GM12878 (cell line): ENCODE data around the gene CRACDL. TPM values are rescaled to one million over a fixed set of nuclear protein-coding genes. Genes with fewer than 3 reads are reported as not detected.

Experiments
- ATAC-seq: fragments of 200-7000 bp; cut with Tn5 transposase; 3 replicates; pipeline ENCODE4 v1.9.1; 2020; ENCODE audit warnings: mild to moderate bottlenecking, moderate library complexity
- BruUV-seq: library from RNA; stranded (reverse); fragments of 400-500 nt; replicated peaks from 2 replicates; lab custom pipeline; 2021; lab: Mats Ljungman, UMichigan
- CTCF ChIA-PET: fragments of 300-600 bp; sonication (Branson Sonifier 250); formaldehyde crosslinking; extraction: SDS; loops from one replicate; lab custom pipeline; 2021; ENCODE audit warnings: inconsistent platforms; lab: Yijun Ruan, JAX
- POLR2A ChIA-PET: fragments of 350-600 bp; formaldehyde crosslinking; extraction: SDS; loops from one replicate; lab custom pipeline; 2021; ENCODE audit warnings: inconsistent platforms; lab: Charles Lee
- RAD21 ChIA-PET: fragments of 300-600 bp; sonication (Branson Sonifier 250); formaldehyde crosslinking; loops from one replicate; lab custom pipeline; 2023; ENCODE audit warnings: antibody characterized with exemption; ENCODE audit not compliant: unreplicated experiment; lab: Charles Lee
- SMC1A ChIA-PET: fragments of 300-600 bp; sonication (Branson Sonifier 250); formaldehyde crosslinking; loops from one replicate; lab custom pipeline; 2023; ENCODE audit not compliant: unreplicated experiment, uncharacterized antibody; lab: Charles Lee
- DNase-seq: peaks from one replicate; pipeline ENCODE4 v3.0.0-alpha.2; 2011; ENCODE audit warnings: low read depth, low spot score
- FAIRE-seq: peaks from 3 replicates; lab custom pipeline; 2011; peaks lifted over from hg19 to GRCh38; lab: Jason Lieb, UNC
- H2AFZ ChIP-seq: 2 replicates; pipeline ENCODE4 v1.6.0; 2011; ENCODE audit warnings: low read depth, low read length, control low read depth; ENCODE audit not compliant: control insufficient read depth
- H3K27ac ChIP-seq: 2 replicates; pipeline ENCODE4 v1.5.1; 2011; ENCODE audit warnings: control low read depth; ENCODE audit not compliant: control insufficient read depth, insufficient read depth
- H3K27me3 ChIP-seq, 2 experiments: replicated peaks in 1 of 2; 2 replicates each; pipeline versions ENCODE4 v1.6.0 to v1.6.1; 2011; ENCODE audit warnings: low read length in 1 of 2; ENCODE audit not compliant: control insufficient read depth in 2 of 2, insufficient read depth in 2 of 2
- H3K36me3 ChIP-seq, 2 experiments: 2 replicates each; pipeline ENCODE4 v1.5.1; 2011; ENCODE audit warnings: low read length in 1 of 2; ENCODE audit not compliant: control insufficient read depth in 2 of 2, insufficient read depth in 2 of 2
- H3K4me1 ChIP-seq: 2 replicates; pipeline ENCODE4 v1.6.1; 2011; ENCODE audit warnings: mild to moderate bottlenecking, low read length, moderate library complexity, mixed read lengths; ENCODE audit not compliant: control insufficient read depth, insufficient read depth
- H3K4me2 ChIP-seq: 2 replicates; pipeline ENCODE4 v1.6.0; 2011; ENCODE audit warnings: control low read depth; ENCODE audit not compliant: control insufficient read depth, insufficient read depth
- H3K4me3 ChIP-seq: fragments of 200-600 bp; sonication (generic); 2 replicates; pipeline ENCODE4 v1.5.1; 2016
- H3K79me2 ChIP-seq: 2 replicates; pipeline ENCODE4 v1.6.0; 2011; ENCODE audit warnings: low read length; ENCODE audit not compliant: control insufficient read depth, insufficient read depth
- H3K9ac ChIP-seq: 2 replicates; pipeline ENCODE4 v1.8.0; 2011; ENCODE audit warnings: low read length, control low read depth, mixed read lengths; ENCODE audit not compliant: control insufficient read depth, insufficient read depth
- H3K9me3 ChIP-seq: replicated peaks from 3 replicates; pipeline ENCODE4 v1.5.1; 2011; ENCODE audit warnings: mild to moderate bottlenecking, low read length; ENCODE audit not compliant: control insufficient read depth, insufficient read depth
- H4K20me1 ChIP-seq: 2 replicates; pipeline ENCODE4 v1.6.0; 2011; ENCODE audit not compliant: control insufficient read depth, insufficient read depth
- CHD2 ChIP-seq: IDR thresholded peaks from 2 replicates; pipeline ENCODE4 v1.6.1; 2011; ENCODE audit warnings: low read depth, low read length, improper control_type of control experiment, borderline replicate concordance
- ESRRA ChIP-seq: IDR thresholded peaks from 2 replicates; pipeline ENCODE4 v1.6.1; 2012; ENCODE audit warnings: mild to moderate bottlenecking, low read length, improper control_type of control experiment
- MTA2 ChIP-seq: fragments of 450-650 bp; IDR thresholded peaks from 2 replicates; pipeline ENCODE4 v1.6.1; 2016; ENCODE audit warnings: low read depth, mild to moderate bottlenecking, moderate library complexity
- POLR2AphosphoS5 ChIP-seq: IDR thresholded peaks from 2 replicates; pipeline ENCODE4 v1.6.1; 2011; ENCODE audit warnings: mild to moderate bottlenecking, low read length, inconsistent platforms
- RAD21 ChIP-seq: IDR thresholded peaks from 2 replicates; pipeline ENCODE4 v1.6.1; 2011; ENCODE audit warnings: mild to moderate bottlenecking, low read depth, low read length, moderate library complexity; ENCODE audit not compliant: insufficient read depth
- SIN3A ChIP-seq: IDR thresholded peaks from 2 replicates; pipeline ENCODE4 v1.6.1; 2012; ENCODE audit warnings: low read depth, low read length, improper control_type of control experiment
- SUPT20H ChIP-seq: IDR thresholded peaks from 2 replicates; pipeline ENCODE4 v1.6.1; 2011; ENCODE audit warnings: low read depth, mild to moderate bottlenecking, low read length, moderate library complexity, borderline replicate concordance; ENCODE audit not compliant: control insufficient read depth
- TCF7 ChIP-seq: IDR thresholded peaks from 2 replicates; pipeline ENCODE4 v1.6.1; 2014; ENCODE audit warnings: antibody characterized with exemption, borderline replicate concordance
- ZNF24 ChIP-seq: fragments of 450-650 bp; IDR thresholded peaks from 2 replicates; pipeline ENCODE4 v1.6.1; 2017; ENCODE audit warnings: antibody characterized with exemption, mild to moderate bottlenecking
- ZNF384 ChIP-seq: IDR thresholded peaks from 2 replicates; pipeline ENCODE4 v1.6.1; 2012; ENCODE audit warnings: low read depth, mild to moderate bottlenecking, low read length, improper control_type of control experiment, borderline replicate concordance
- WGBS: methylation state at CpG from one replicate; pipeline ENCODE4 v1.1.6; 2016; ENCODE audit warnings: low lambda C conversion rate; ENCODE audit not compliant: insufficient replicate concordance, insufficient coverage; ENCODE audit errors: missing lambda C conversion rate; 5-methylcytosine and 5-hydroxymethylcytosine counted together
- in situ Hi-C: fragments of 300-500 bp; cut with MboI; formaldehyde crosslinking; loops from 9 replicates; pipeline ENCODE4 v1.14.3; 2018; ENCODE audit warnings: mixed read lengths
- intact Hi-C: fragments of 100-400 bp; cut with micrococcal nuclease; formaldehyde crosslinking; loops from one replicate; pipeline ENCODE4 v1.14.2; 2022; ENCODE audit not compliant: unreplicated experiment
- polyA plus RNA-seq, 11 experiments: library from polyadenylated mRNA; depleted of rRNA in 4 of 11; unstranded in 6 of 11; stranded (reverse) in 5 of 11; fragments of >200 nt; fragmentation: Nextera tagmentation in 4 of 11; fragmentation: Illumina TruSeq in 1 of 11; extraction: Ambion mirVana in 4 of 11; extraction: Trizol in 1 of 11; gene quantifications; 1 replicate in 1 of 11; 2 replicates in 10 of 11; pipeline versions ENCODE4 v1.2.1 to v1.2.3, GENCODE V29; 2011 to 2016; ENCODE audit warnings: inconsistent platforms in 2 of 11, missing spikeins in 2 of 11, low read depth in 1 of 11
- total RNA-seq, 4 experiments: library from RNA; depleted of rRNA in 3 of 4; stranded (reverse); fragments of >200 nt in 3 of 4; fragmentation: Illumina TruSeq in 1 of 4; extraction: Trizol in 1 of 4; gene quantifications; 2 replicates each; pipeline versions ENCODE4 v1.2.1 to v1.2.3, GENCODE V29; 2013 to 2021

Gene CRACDL
- total and polyA plus RNA-seq, 10 of the 15 experiments (the other 5 are each of a cell fraction or from before 2014, with no cell fraction given): 0.03 to 0.72 (median 0.14) TPM

- intact Hi-C loops (no loop called here), in situ Hi-C loops (no loop called here)
- Histone ChIP-seq H3K27me3 (no peaks in the 10 kb centered on the region), H3K9ac (no peak overlapping the region), H2AFZ (no peak overlapping the region), H3K9me3 (no peaks in the 10 kb centered on the region), H3K79me2 (no peaks in the 10 kb centered on the region), H3K4me2 (no peak overlapping the region), H3K4me1 (no peaks in the 10 kb centered on the region; the same call in 1 of the 2 replicates), H3K4me3 (no peak overlapping the region), H4K20me1 (no peaks in the 10 kb centered on the region), H3K27ac (no peak overlapping the region), H3K36me3 (no peaks in the 10 kb centered on the region)
- FAIRE-seq (no peak), ATAC-seq (no peak), DNase-seq (no peak)
- ChIA-PET POLR2A (no interaction called here), CTCF (no interaction called here), RAD21 (no interaction called here), SMC1A (interaction anchor here (1.3 to 1.9 kb wide), 2 partner anchors 32 to 197 kb away, joined by 3 to 4 read pairs; no protein-coding TSS in a partner anchor)
- WGBS: 60% methylated on average over 6 of the region's 10 CpGs
- TF ChIP-seq ZNF384: no peak
- TF ChIP-seq SUPT20H: no peak
- no peak for TF ChIP-seq ESRRA
- TF ChIP-seq ZNF24: no peak
- no peak for TF ChIP-seq MTA2
- no peak for TF ChIP-seq POLR2AphosphoS5
- TF ChIP-seq CHD2: no peak
- TF ChIP-seq TCF7: no peak
- no peak for TF ChIP-seq RAD21
- no peak for TF ChIP-seq SIN3A
- BruUV-seq: no TSS peak
Observed at GRCh38 chr2:98868548-98869271, 67.3 kb downstream of the CRACDL start.
